Measurements from ENCODE around the gene ZNF549. TPM values are rescaled to one million over a fixed set of nuclear protein-coding genes. Genes with fewer than 3 reads are reported as not detected.
"Not testable (repeated sequence)": the region's sequence is repeated elsewhere in the genome, so short reads cannot be mapped to it uniquely, and the experiment has no call there.

ZNF549 gene
- total RNA-seq (8.7 TPM), polyA plus RNA-seq (ENCODE audit: insufficient read depth, low read depth, low replicate concordance) (2.4 TPM)
- long read RNA-seq, donor 1, result 0 reads
- long read RNA-seq, donor 2, result 0 reads
- long read RNA-seq, donor 3, full-length matches to known transcripts, result 1 of 12 reads
- long read RNA-seq, donor 3, partial matches to known transcripts, result 11 of 12 reads
- long read RNA-seq, donor 3, other reads (novel, unspliced or antisense), result 0 of 12 reads
- long read RNA-seq, donor 4, full-length matches to known transcripts, result 3 of 3 reads
- long read RNA-seq, donor 4, partial matches to known transcripts, result 0 of 3 reads
- long read RNA-seq, donor 4, other reads (novel, unspliced or antisense), result 0 of 3 reads
- long read RNA-seq, donor 5, result 0 reads
- long read RNA-seq, donor 6, result 0 reads
- long read RNA-seq, donor 7, full-length matches to known transcripts, result 15 of 18 reads
- long read RNA-seq, donor 7, partial matches to known transcripts, result 1 of 18 reads
- long read RNA-seq, donor 7, other reads (novel, unspliced or antisense), result 2 of 18 reads
- long read RNA-seq, donor 8, full-length matches to known transcripts, result 5 of 5 reads
- long read RNA-seq, donor 8, partial matches to known transcripts, result 0 of 5 reads
- long read RNA-seq, donor 8, other reads (novel, unspliced or antisense), result 0 of 5 reads
- long read RNA-seq, donor 9, result 0 reads
- long read RNA-seq, donor 10, full-length matches to known transcripts, result 1 of 1 reads
- long read RNA-seq, donor 10, partial matches to known transcripts, result 0 of 1 reads
- long read RNA-seq, donor 10, other reads (novel, unspliced or antisense), result 0 of 1 reads

GRCh38 chr19:57527136-57527881 lies at the start of gene ZNF549:
TSS of gene ZNF549 (plus strand) at chr19:57527356. CDS start at chr19:57527574, 218 bp downstream.
- intact Hi-C loops (cut with DNase I), result no loop called here

GRCh38 chr19:57487477-57488298 lies 39.5 kb upstream of the ZNF549 start, which contains the start of gene ZNF419:
TSS of gene ZNF419 (plus strand) at chr19:57487750. CDS start at chr19:57487951, 201 bp downstream.
- DNase-seq (peak; percentile 95 to 97 (median 96)), FAIRE-seq (peak; percentile 73)
- intact Hi-C loops (cut with DNase I); H3K27me3 ChIP-seq (ENCODE audit: control insufficient read depth, insufficient read depth, low read length); H3K4me1 ChIP-seq (ENCODE audit: control insufficient read depth in 2 of 3, insufficient read depth in 2 of 3, low read depth in 1 of 3, low read length in 3 of 3): not testable (repeated sequence)
- H3K9ac ChIP-seq (ENCODE audit: low read length in 3 of 3), result peak within 1 kb of the TSS; percentile 44 to 87 (median 85)
- peaks cover 8 to 10% (median 10%) of the 10 kb centered on the region in 3 donors for H3K36me3 ChIP-seq (ENCODE audit: control insufficient read depth in 2 of 3, insufficient read depth in 3 of 3, low read length in 3 of 3)
- peaks cover 0 to 11% (median 2%) of the 10 kb centered on the region in 3 donors for H3K9me3 ChIP-seq (ENCODE audit: control insufficient read depth in 2 of 3, insufficient read depth in 1 of 3, low read length in 3 of 3)
- H3K27ac ChIP-seq (ENCODE audit: low read depth in 2 of 2, low read length in 2 of 2), result peak within 1 kb of the TSS; percentile 63 to 65
- H3K4me3 ChIP-seq (ENCODE audit: low read length in 3 of 3), result peak within 1 kb of the TSS; percentile 80 to 84 (median 82)

More at GRCh38 chr19:57527136-57527881, at the start of gene ZNF549:
- TF ChIP-seq CTCF (IDR thresholded peaks at IDR 0.05; ENCODE audit: borderline replicate concordance, extremely low read depth, insufficient read depth), result no peak
- H3K9me3 ChIP-seq (ENCODE audit: control insufficient read depth in 2 of 3, insufficient read depth in 1 of 3, low read length in 3 of 3), result peaks cover 0 to 15% (median 8%) of the 10 kb centered on the region in 3 donors
- peak within 1 kb of the TSS; percentile 43 to 68 for H3K27ac ChIP-seq (ENCODE audit: low read depth in 2 of 2, low read length in 2 of 2)
- peaks cover 0 to 5% (median 0%) of the 10 kb centered on the region in 3 donors for H3K4me1 ChIP-seq (ENCODE audit: control insufficient read depth in 2 of 3, insufficient read depth in 2 of 3, low read depth in 1 of 3, low read length in 3 of 3)
- DNase-seq (peak; percentile 92 to 97 (median 95)), FAIRE-seq (no peak)
- H3K4me3 ChIP-seq (ENCODE audit: low read length in 3 of 3), result peak within 1 kb of the TSS; percentile 79 to 91 (median 85)
- no peaks in the 10 kb centered on the region for H3K27me3 ChIP-seq (ENCODE audit: control insufficient read depth, insufficient read depth, low read length)
- H3K9ac ChIP-seq (ENCODE audit: low read length in 3 of 3), result peak within 1 kb of the TSS; percentile 57 to 65 (median 61)
- H3K36me3 ChIP-seq (ENCODE audit: control insufficient read depth in 2 of 3, insufficient read depth in 3 of 3, low read length in 3 of 3), result peaks cover 4 to 12% (median 5%) of the 10 kb centered on the region in 3 donors

GRCh38 chr19:57488299-57488644 lies 38.9 kb upstream of the ZNF549 start:
- H3K27me3 ChIP-seq (ENCODE audit: control insufficient read depth, insufficient read depth, low read length); H3K27ac ChIP-seq (ENCODE audit: low read depth in 2 of 2, low read length in 2 of 2); H3K9ac ChIP-seq (ENCODE audit: low read length in 3 of 3); FAIRE-seq; H3K4me1 ChIP-seq (ENCODE audit: control insufficient read depth in 2 of 3, insufficient read depth in 2 of 3, low read depth in 1 of 3, low read length in 3 of 3); intact Hi-C loops (cut with DNase I); DNase-seq: not testable (repeated sequence)
- peak overlapping the region; percentile 23 to 38 (median 24) for H3K4me3 ChIP-seq (ENCODE audit: low read length in 3 of 3)
- peaks cover 0 to 15% (median 2%) of the 10 kb centered on the region in 3 donors for H3K9me3 ChIP-seq (ENCODE audit: control insufficient read depth in 2 of 3, insufficient read depth in 1 of 3, low read length in 3 of 3)
- peaks cover 11 to 14% (median 14%) of the 10 kb centered on the region in 3 donors for H3K36me3 ChIP-seq (ENCODE audit: control insufficient read depth in 2 of 3, insufficient read depth in 3 of 3, low read length in 3 of 3)

GRCh38 chr19:57499332-57499679 lies 27.9 kb upstream of the ZNF549 start:
- H3K9ac ChIP-seq (ENCODE audit: low read length in 3 of 3); intact Hi-C loops (cut with DNase I); H3K27me3 ChIP-seq (ENCODE audit: control insufficient read depth, insufficient read depth, low read length); DNase-seq; H3K36me3 ChIP-seq (ENCODE audit: control insufficient read depth in 2 of 3, insufficient read depth in 3 of 3, low read length in 3 of 3); H3K4me1 ChIP-seq (ENCODE audit: control insufficient read depth in 2 of 3, insufficient read depth in 2 of 3, low read depth in 1 of 3, low read length in 3 of 3); H3K27ac ChIP-seq (ENCODE audit: low read depth in 2 of 2, low read length in 2 of 2); H3K9me3 ChIP-seq (ENCODE audit: control insufficient read depth in 2 of 3, insufficient read depth in 1 of 3, low read length in 3 of 3); FAIRE-seq: not testable (repeated sequence)
- peak overlapping the region in 2 of 3 donors; percentile 52 to 69 for H3K4me3 ChIP-seq (ENCODE audit: low read length in 3 of 3)

GRCh38 chr19:57499680-57500395 lies 27.3 kb upstream of the ZNF549 start, which contains the start of gene ZNF773:
TSS of gene ZNF773 (plus strand) at chr19:57499938. CDS start at chr19:57500081, 143 bp downstream.
- H3K36me3 ChIP-seq (ENCODE audit: control insufficient read depth in 2 of 3, insufficient read depth in 3 of 3, low read length in 3 of 3); intact Hi-C loops (cut with DNase I); H3K27me3 ChIP-seq (ENCODE audit: control insufficient read depth, insufficient read depth, low read length); FAIRE-seq; H3K4me1 ChIP-seq (ENCODE audit: control insufficient read depth in 2 of 3, insufficient read depth in 2 of 3, low read depth in 1 of 3, low read length in 3 of 3); H3K9me3 ChIP-seq (ENCODE audit: control insufficient read depth in 2 of 3, insufficient read depth in 1 of 3, low read length in 3 of 3): not testable (repeated sequence)
- peak; percentile 96 to 99 (median 97) for DNase-seq
- Histone ChIP-seq H3K9ac (ENCODE audit: low read length in 3 of 3) (peak within 1 kb of the TSS in 2 of 3 donors; percentile 65 to 71), H3K27ac (ENCODE audit: low read depth in 2 of 2, low read length in 2 of 2) (peak within 1 kb of the TSS; percentile 47 to 76), H3K4me3 (ENCODE audit: low read length in 3 of 3) (peak within 1 kb of the TSS; percentile 52 to 69 (median 58))

- H3K4me1 ChIP-seq (ENCODE audit: control insufficient read depth in 2 of 3, insufficient read depth in 2 of 3, low read depth in 1 of 3, low read length in 3 of 3); DNase-seq; H3K27me3 ChIP-seq (ENCODE audit: control insufficient read depth, insufficient read depth, low read length); FAIRE-seq; H3K27ac ChIP-seq (ENCODE audit: low read depth in 2 of 2, low read length in 2 of 2); intact Hi-C loops (cut with DNase I); H3K9ac ChIP-seq (ENCODE audit: low read length in 3 of 3); H3K9me3 ChIP-seq (ENCODE audit: control insufficient read depth in 2 of 3, insufficient read depth in 1 of 3, low read length in 3 of 3): not testable (repeated sequence)
- Histone ChIP-seq H3K4me3 (ENCODE audit: low read length in 3 of 3) (peak overlapping the region; percentile 31 to 50 (median 35)), H3K36me3 (ENCODE audit: control insufficient read depth in 2 of 3, insufficient read depth in 3 of 3, low read length in 3 of 3) (peaks cover 0 to 12% (median 7%) of the 10 kb centered on the region in 3 donors)
Measured at GRCh38 chr19:57500400-57500799, 26.8 kb upstream of the ZNF549 start.
